ENCODE data around the gene GM2A. TPM values are rescaled to one million over a fixed set of nuclear protein-coding genes. Genes with fewer than 3 reads are reported as not detected.

The GM2A gene
- total and polyA plus RNA-seq, 2 of the 8 experiments (the other 6 are each of a cell fraction or from before 2014, with no cell fraction given): 18.5 to 32.2 TPM

DNA sequence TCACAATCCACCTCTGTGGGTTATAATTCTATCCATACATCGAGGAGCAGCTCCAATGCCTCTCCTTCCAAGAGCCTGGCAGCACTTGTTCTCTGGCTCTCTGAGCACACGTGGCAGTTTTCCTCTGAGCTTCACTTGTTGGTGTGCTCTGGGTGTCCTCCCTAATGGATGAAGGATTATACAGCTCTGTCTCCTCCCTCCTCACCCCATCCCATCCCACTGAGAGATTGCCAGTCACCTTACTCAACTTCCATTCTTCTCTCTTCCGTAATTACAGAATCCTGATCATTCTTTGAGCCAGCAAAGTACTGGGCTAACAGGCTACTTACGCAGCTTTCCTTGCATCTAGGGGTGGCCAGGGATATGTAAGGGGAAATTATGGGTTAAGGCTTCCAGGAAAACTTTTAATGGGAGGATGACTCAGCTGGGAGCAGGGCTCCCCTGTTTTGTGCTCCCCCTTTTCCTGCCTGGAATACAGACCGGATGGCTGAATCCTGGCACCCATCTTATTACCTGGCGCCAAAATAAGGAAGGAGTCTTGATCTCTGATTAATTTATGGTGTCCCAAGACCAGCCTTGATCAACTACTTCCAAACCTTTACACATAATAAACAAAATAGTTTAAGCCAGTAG, 22.8 kb upstream of the GM2A start:
- Histone ChIP-seq H2BK20ac (ENCODE audit: low read length) (no peak overlapping the region), H4K20me1 (replicated peaks in 1 of 2; ENCODE audit: control insufficient read depth in 1 of 2, insufficient read depth in 2 of 2, low read length in 2 of 2) (no peaks in the 10 kb centered on the region), H3K14ac (ENCODE audit: insufficient read length) (no peak overlapping the region), H3K4ac (replicated peaks; ENCODE audit: insufficient read length, low read depth, low read length) (no peak overlapping the region), H3K79me1 (ENCODE audit: low read depth, low read length) (no peaks in the 10 kb centered on the region), H3K18ac (ENCODE audit: extremely low read depth, low read length) (no peak overlapping the region), H2BK12ac (ENCODE audit: low read depth, low read length) (no peak overlapping the region), H3K23me2 (ENCODE audit: low read depth, low read length) (no peaks in the 10 kb centered on the region), H2AFZ (ENCODE audit: low read length) (no peak overlapping the region), H3K4me1 (replicated peaks in 1 of 4; ENCODE audit: control insufficient read depth in 3 of 4, insufficient read depth in 4 of 4, low read length in 3 of 4) (peaks cover 0 to 3% (median 0%) of the 10 kb centered on the region in 4 experiments; a peak in 2 of 7 replicates), H3K4me2 (ENCODE audit: insufficient read depth in 1 of 2, low read depth in 2 of 2, low read length in 2 of 2) (no peak overlapping the region), H4K5ac (ENCODE audit: insufficient read length, low read depth, low read length) (no peak overlapping the region), H2BK5ac (ENCODE audit: low read depth, low read length) (no peak overlapping the region), H4K91ac (replicated peaks; ENCODE audit: insufficient read length, low read length) (no peak overlapping the region), H3K9me3 (ENCODE audit: insufficient read depth in 2 of 2, low read depth in 1 of 2, low read length in 1 of 2) (no peaks in the 10 kb centered on the region), H3K4me3 (ENCODE audit: extremely low read depth in 1 of 4, insufficient read depth in 2 of 4, low read depth in 3 of 4, low read length in 4 of 4) (no peak overlapping the region), H2BK120ac (replicated peaks; ENCODE audit: low read depth, low read length) (no peak overlapping the region), H3K23ac (ENCODE audit: insufficient read length) (no peak overlapping the region), H4K8ac (ENCODE audit: extremely low read depth, insufficient read depth, low read length) (no peak overlapping the region), H3K27ac (ENCODE audit: low read depth, low read length) (no peak overlapping the region), H3K27me3 (replicated peaks in 1 of 4; ENCODE audit: control insufficient read depth in 3 of 4, extremely low read depth in 1 of 4, insufficient read depth in 3 of 4, low read length in 3 of 4) (no peaks in the 10 kb centered on the region), H3K36me3 (ENCODE audit: control insufficient read depth in 2 of 4, insufficient read depth in 4 of 4, low read length in 3 of 4) (no peaks in the 10 kb centered on the region), H3K9ac (replicated peaks in 1 of 4; ENCODE audit: extremely low read depth in 1 of 4, low read depth in 3 of 4, low read length in 3 of 4) (no peak overlapping the region), H3K79me2 (ENCODE audit: control insufficient read depth in 1 of 2, insufficient read depth in 2 of 2, low read length in 2 of 2) (no peaks in the 10 kb centered on the region), H3K56ac (replicated peaks; ENCODE audit: insufficient read length, low read depth, low read length) (no peak overlapping the region), H2AK5ac (ENCODE audit: low read depth, low read length) (no peak overlapping the region), H2BK15ac (ENCODE audit: low read length) (no peak overlapping the region; the same call in 1 of the 2 replicates)
- WGBS, 2 experiments (ENCODE audit: extremely low coverage in 1 of 2, insufficient coverage in 1 of 2, insufficient read length in 1 of 2, insufficient replicate concordance in 2 of 2, low coverage in 1 of 2, low lambda C conversion rate in 2 of 2, missing lambda C conversion rate in 1 of 2): 84% methylated on average over 6 of the region's 6 CpGs; no CpG with 5 or more reads in 1 of the 2 experiments
- POLR2A ChIA-PET (ENCODE audit: partially characterized antibody): interaction anchor here (1.9 kb wide), 1 partner anchor 9 kb away, joined by 7 read pairs; no protein-coding TSS in a partner anchor
- FAIRE-seq (no peak), DNase-seq (ENCODE audit: low read depth in 1 of 2, low spot score in 2 of 2) (no peak)
- CTCF ChIA-PET (ENCODE audit: partially characterized antibody): interaction anchor here (1.0 to 4.8 kb wide), 6 partner anchors 10 to 511 kb away, joined by 3 to 75 read pairs (median 4); no protein-coding TSS in a partner anchor
- TF ChIP-seq EZH2 (IDR thresholded peaks at IDR 0.05; ENCODE audit: low read depth, low read length, severe bottlenecking) (no peak), YY1 (IDR thresholded peaks at IDR 0.05; ENCODE audit: low read depth, low read length) (no peak), SRF (IDR thresholded peaks at IDR 0.05; ENCODE audit: low read depth, low read length) (no peak), RFX5 (IDR thresholded peaks at IDR 0.05; ENCODE audit: borderline replicate concordance, low read depth, low read length) (no peak), KDM4A (IDR thresholded peaks at IDR 0.05; ENCODE audit: low read depth, low read length, severe bottlenecking) (no peak), BRCA1 (IDR thresholded peaks at IDR 0.05; ENCODE audit: low read depth, low read length) (no peak), TAF1 (IDR thresholded peaks at IDR 0.05; ENCODE audit: low read depth, low read length) (no peak), SUZ12 (IDR thresholded peaks at IDR 0.05; ENCODE audit: low read length) (no peak), RNF2 (IDR thresholded peaks at IDR 0.05; ENCODE audit: borderline replicate concordance, low read depth, low read length, missing control alignments, poor library complexity, severe bottlenecking) (no peak), KDM1A (IDR thresholded peaks at IDR 0.05; ENCODE audit: borderline replicate concordance, low read length) (no peak)
